SH-SY5Y (cell line): Measurements from ENCODE around the gene CLEC1A.

Source experiments
- GATA2 ChIP-seq: IDR thresholded peaks from 2 replicates; pipeline ENCODE4 v1.6.1; 2011; ENCODE audit warnings: mild to moderate bottlenecking, low read depth, low read length
- GATA3 ChIP-seq: IDR thresholded peaks from 2 replicates; pipeline ENCODE4 v1.6.1; 2011; ENCODE audit warnings: low read depth, mild to moderate bottlenecking, low read length, moderate library complexity

- no peak for TF ChIP-seq GATA2
- TF ChIP-seq GATA3 = no peak
Measured at GRCh38 chr12:10027311-10027710, 71.5 kb downstream of the CLEC1A start.
